Measurements from ENCODE around the gene OFD1.

DNA sequence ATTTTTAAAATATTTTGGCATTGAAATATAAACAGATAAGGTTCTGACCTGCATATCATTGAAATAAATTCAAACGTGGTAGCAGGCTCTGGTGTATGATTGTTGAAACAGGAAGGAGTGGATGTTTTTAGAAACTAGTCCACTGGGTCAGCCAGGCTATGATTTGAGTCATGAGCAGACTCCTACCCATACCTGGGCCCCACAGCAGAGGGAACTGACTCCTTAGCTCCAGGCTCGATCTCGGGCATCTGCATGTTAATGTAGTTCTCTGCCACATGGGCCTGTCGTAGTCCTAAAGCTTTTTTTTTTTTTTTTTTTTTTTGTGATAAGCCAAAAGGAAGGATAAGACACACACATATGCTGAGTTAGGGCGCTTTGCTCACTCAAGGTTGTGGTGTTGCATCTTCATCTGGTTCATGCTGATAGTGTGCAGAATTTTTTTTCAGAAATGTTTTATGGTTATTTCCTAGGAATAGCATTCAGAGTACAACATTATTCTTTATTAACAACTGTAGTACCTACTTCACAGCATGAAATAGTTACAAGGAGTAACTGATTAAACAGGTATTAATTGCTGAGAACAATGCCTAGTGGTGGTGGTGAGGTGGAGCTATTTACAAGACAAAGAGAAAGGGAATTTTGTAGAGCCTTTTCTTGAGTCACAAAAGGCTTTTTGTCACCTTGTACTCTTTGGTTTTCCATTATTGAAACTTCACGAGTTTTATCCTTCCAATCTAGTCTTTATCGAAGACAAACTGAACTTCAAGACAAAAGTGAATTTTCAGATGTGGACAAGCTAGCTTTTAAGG is 27.3 kb downstream of the OFD1 start:
- no peak for TF ChIP-seq POLR2A (IDR thresholded peaks at IDR 0.05)
- TF ChIP-seq, protein P1, sequence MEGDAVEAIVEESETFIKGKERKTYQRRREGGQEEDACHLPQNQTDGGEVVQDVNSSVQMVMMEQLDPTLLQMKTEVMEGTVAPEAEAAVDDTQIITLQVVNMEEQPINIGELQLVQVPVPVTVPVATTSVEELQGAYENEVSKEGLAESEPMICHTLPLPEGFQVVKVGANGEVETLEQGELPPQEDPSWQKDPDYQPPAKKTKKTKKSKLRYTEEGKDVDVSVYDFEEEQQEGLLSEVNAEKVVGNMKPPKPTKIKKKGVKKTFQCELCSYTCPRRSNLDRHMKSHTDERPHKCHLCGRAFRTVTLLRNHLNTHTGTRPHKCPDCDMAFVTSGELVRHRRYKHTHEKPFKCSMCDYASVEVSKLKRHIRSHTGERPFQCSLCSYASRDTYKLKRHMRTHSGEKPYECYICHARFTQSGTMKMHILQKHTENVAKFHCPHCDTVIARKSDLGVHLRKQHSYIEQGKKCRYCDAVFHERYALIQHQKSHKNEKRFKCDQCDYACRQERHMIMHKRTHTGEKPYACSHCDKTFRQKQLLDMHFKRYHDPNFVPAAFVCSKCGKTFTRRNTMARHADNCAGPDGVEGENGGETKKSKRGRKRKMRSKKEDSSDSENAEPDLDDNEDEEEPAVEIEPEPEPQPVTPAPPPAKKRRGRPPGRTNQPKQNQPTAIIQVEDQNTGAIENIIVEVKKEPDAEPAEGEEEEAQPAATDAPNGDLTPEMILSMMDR (IDR thresholded peaks at IDR 0.05): no peak

Data from right lobe of liver (tissue), 4 donors.